Astrocyte of the spinal cord (primary cell): ENCODE data around the gene HECA.
"Not testable (repeated sequence)": the region's sequence is repeated elsewhere in the genome, so short reads cannot be mapped to it uniquely, and the experiment has no call there.

Experiments
- DNase-seq: peaks from one replicate; pipeline ENCODE4 v3.0.0; 2011; ENCODE audit warnings: low read depth, low spot score
- H3K4me3 ChIP-seq: 2 replicates; pipeline ENCODE4 v1.5.1; 2011; ENCODE audit warnings: low read depth, mild to moderate bottlenecking, low read length, moderate library complexity
- CTCF ChIP-seq: IDR thresholded peaks from 2 replicates; pipeline ENCODE4 v1.5.1; 2012; ENCODE audit warnings: low read depth, mild to moderate bottlenecking, low read length, inconsistent platforms
- in situ Hi-C: cut with HindIII; loops from 2 replicates; pipeline ENCODE4 v1.10.0; 2017; ENCODE audit warnings: low sequenced_read_pairs

The HECA gene

GRCh38 chr6:139156551-139156950, 21.7 kb downstream of the HECA start:
- TF ChIP-seq CTCF = no peak
- in situ Hi-C loops = no loop called here
- H3K4me3 ChIP-seq = no peak overlapping the region
- DNase-seq = no peak

- in situ Hi-C loops, DNase-seq, H3K4me3 ChIP-seq: not testable (repeated sequence)
These were observed 22.2 kb downstream of the HECA start for GRCh38 chr6:139157086-139157485.

- in situ Hi-C loops = no loop called here
- no peak overlapping the region for H3K4me3 ChIP-seq
- TF ChIP-seq CTCF = no peak
- DNase-seq = no peak
These were observed 24.1 kb downstream of the HECA start for GRCh38 chr6:139159016-139159415.

GRCh38 chr6:139161169-139161568, 26.3 kb downstream of the HECA start:
- no peak for TF ChIP-seq CTCF
- no peak overlapping the region for H3K4me3 ChIP-seq
- DNase-seq = peak; percentile 75
- in situ Hi-C loops = no loop called here

GRCh38 chr6:139161817-139162284, 27.0 kb downstream of the HECA start:
- DNase-seq = no peak
- H3K4me3 ChIP-seq = no peak overlapping the region
- in situ Hi-C loops = no loop called here
- TF ChIP-seq CTCF = no peak

- TF ChIP-seq CTCF = no peak
- in situ Hi-C loops = no loop called here
- H3K4me3 ChIP-seq = no peak overlapping the region
- no peak for DNase-seq
These were observed 29.1 kb downstream of the HECA start for GRCh38 chr6:139164001-139164400.

- in situ Hi-C loops = no loop called here
- DNase-seq = no peak
- TF ChIP-seq CTCF = no peak
- no peak overlapping the region for H3K4me3 ChIP-seq
These were observed 30.4 kb downstream of the HECA start for GRCh38 chr6:139165324-139165723.
